H9 (cell line): ENCODE results near the gene TAS1R1. TPM values are rescaled to one million over a fixed set of nuclear protein-coding genes. Genes with fewer than 3 reads are reported as not detected.

Source experiments
- DNase-seq: peaks from one replicate; pipeline ENCODE4 v3.0.0-alpha.2; 2017
- H2AFZ ChIP-seq: one replicate; pipeline ENCODE4 v1.6.1; 2013; ENCODE audit warnings: mild to moderate bottlenecking, low read length, control low read depth, moderate library complexity
- H2AK5ac ChIP-seq: 2 replicates; pipeline ENCODE4 v1.6.1; 2013; ENCODE audit warnings: low read length, control low read depth, mixed read lengths; ENCODE audit not compliant: insufficient read length
- H2BK120ac ChIP-seq: one replicate; pipeline ENCODE4 v1.6.1; 2013; ENCODE audit warnings: low read depth, mild to moderate bottlenecking, low read length, control low read depth, inconsistent platforms; ENCODE audit not compliant: poor library complexity, severe bottlenecking
- H2BK12ac ChIP-seq: 2 replicates; pipeline ENCODE4 v1.6.1; 2013; ENCODE audit warnings: low read length, control low read depth, mixed read lengths, low read depth; ENCODE audit not compliant: insufficient read length
- H2BK15ac ChIP-seq: 2 replicates; pipeline ENCODE4 v1.6.1; 2013; ENCODE audit warnings: low read depth, low read length, control low read depth
- H2BK20ac ChIP-seq: one replicate; pipeline ENCODE4 v1.6.1; 2013; ENCODE audit warnings: low read depth, mild to moderate bottlenecking, low read length, control low read depth, inconsistent platforms; ENCODE audit not compliant: poor library complexity, severe bottlenecking
- H2BK5ac ChIP-seq: 2 replicates; pipeline ENCODE4 v1.6.1; 2013; ENCODE audit warnings: low read length, control low read depth, mixed read lengths; ENCODE audit not compliant: insufficient read length
- H3K14ac ChIP-seq: 2 replicates; pipeline ENCODE4 v1.6.1; 2013; ENCODE audit warnings: low read length, control low read depth; ENCODE audit not compliant: insufficient read depth
- H3K18ac ChIP-seq: 2 replicates; pipeline ENCODE4 v1.6.1; 2013; ENCODE audit warnings: low read depth, mild to moderate bottlenecking, mixed read lengths, low read length, control low read depth; ENCODE audit not compliant: insufficient read length
- H3K23ac ChIP-seq: 2 replicates; pipeline ENCODE4 v1.6.1; 2013; ENCODE audit warnings: low read length, control low read depth, mixed read lengths, low read depth; ENCODE audit not compliant: insufficient read length
- H3K23me2 ChIP-seq: 2 replicates; pipeline ENCODE4 v1.6.1; 2013; ENCODE audit warnings: low read depth, mild to moderate bottlenecking, mixed read lengths, low read length, control low read depth; ENCODE audit not compliant: insufficient read length, poor library complexity, severe bottlenecking
- H3K27ac ChIP-seq: 2 replicates; pipeline ENCODE4 v1.5.1; 2013; ENCODE audit warnings: low read length, control low read depth, mixed read lengths, low read depth; ENCODE audit not compliant: insufficient read length
- H3K27me3 ChIP-seq: 2 replicates; pipeline ENCODE4 v1.6.1; 2013; ENCODE audit warnings: low read length, control low read depth, inconsistent platforms; ENCODE audit not compliant: insufficient read depth
- H3K4ac ChIP-seq: 2 replicates; pipeline ENCODE4 v1.6.1; 2013; ENCODE audit warnings: low read depth, mild to moderate bottlenecking, control low read depth, inconsistent platforms, low read length, moderate library complexity
- H3K4me1 ChIP-seq: 2 replicates; pipeline ENCODE4 v1.6.1; 2013; ENCODE audit warnings: low read length, control low read depth, inconsistent platforms; ENCODE audit not compliant: insufficient read depth
- H3K4me2 ChIP-seq: 2 replicates; pipeline ENCODE4 v1.6.1; 2013; ENCODE audit warnings: low read length, control low read depth, mixed read lengths; ENCODE audit not compliant: insufficient read length, insufficient read depth
- H3K56ac ChIP-seq: 2 replicates; pipeline ENCODE4 v1.6.1; 2013; ENCODE audit warnings: low read depth, mild to moderate bottlenecking, mixed read lengths, low read length, control low read depth; ENCODE audit not compliant: insufficient read length
- H3K79me1 ChIP-seq: 2 replicates; pipeline ENCODE4 v1.6.1; 2013; ENCODE audit warnings: low read depth, mild to moderate bottlenecking, moderate library complexity, low read length, control low read depth, inconsistent platforms; ENCODE audit not compliant: insufficient read depth, poor library complexity, severe bottlenecking
- H3K79me2 ChIP-seq: 2 replicates; pipeline ENCODE4 v1.6.1; 2013; ENCODE audit warnings: low read length, control low read depth, inconsistent platforms; ENCODE audit not compliant: insufficient read depth
- H3K9ac ChIP-seq: 2 replicates; pipeline ENCODE4 v1.6.1; 2013; ENCODE audit warnings: low read length, control low read depth, mixed read lengths; ENCODE audit not compliant: insufficient read length; ENCODE audit errors: extremely low read depth
- H3K9me3 ChIP-seq: one replicate; pipeline ENCODE4 v1.6.1; 2013; ENCODE audit warnings: low read depth, low read length, inconsistent platforms; ENCODE audit not compliant: control insufficient read depth
- H3T11ph ChIP-seq: one replicate; pipeline ENCODE4 v1.6.1; 2013; ENCODE audit warnings: mild to moderate bottlenecking, low read length, control low read depth, inconsistent platforms
- H4K20me1 ChIP-seq: one replicate; pipeline ENCODE4 v1.6.1; 2013; ENCODE audit not compliant: control insufficient read depth, insufficient read length, insufficient read depth
- H4K5ac ChIP-seq: 2 replicates; pipeline ENCODE4 v1.6.1; 2013; ENCODE audit warnings: low read depth, mild to moderate bottlenecking, mixed read lengths, low read length, control low read depth; ENCODE audit not compliant: insufficient read length
- H4K8ac ChIP-seq: replicated peaks from 2 replicates; pipeline ENCODE4 v1.6.1; 2013; ENCODE audit warnings: low read length, control low read depth, mixed read lengths, low read depth; ENCODE audit not compliant: insufficient read length
- H4K91ac ChIP-seq: 2 replicates; pipeline ENCODE4 v1.6.1; 2013; ENCODE audit warnings: low read depth, mild to moderate bottlenecking, moderate library complexity, mixed read lengths, low read length, control low read depth; ENCODE audit not compliant: insufficient read length
- H3K27ac Mint-ChIP-seq, 3 experiments: 2 replicates in 2 of 3; 3 replicates in 1 of 3; pipeline ENCODE4 v1.8.0; 2020 to 2021; ENCODE audit warnings: mixed read lengths in 3 of 3, mild to moderate bottlenecking in 1 of 3, moderate library complexity in 1 of 3
- H3K27me3 Mint-ChIP-seq: 2 replicates; pipeline ENCODE4 v1.8.0; 2021; ENCODE audit warnings: low read depth, mild to moderate bottlenecking, moderate library complexity, mixed read lengths
- H3K36me3 Mint-ChIP-seq, 3 experiments: 2 replicates in 2 of 3; 3 replicates in 1 of 3; pipeline ENCODE4 v1.8.0; 2020 to 2021; ENCODE audit warnings: low read depth in 3 of 3, mixed read lengths in 3 of 3; ENCODE audit not compliant: insufficient read depth in 1 of 3
- H3K4me1 Mint-ChIP-seq, 2 experiments: 2 replicates each; pipeline ENCODE4 v1.8.0; 2020; ENCODE audit warnings: mixed read lengths in 2 of 2
- H3K4me3 Mint-ChIP-seq, 2 experiments: 2 replicates in 1 of 2; 3 replicates in 1 of 2; pipeline ENCODE4 v1.8.0; 2020 to 2021; ENCODE audit warnings: mild to moderate bottlenecking in 2 of 2, mixed read lengths in 2 of 2, moderate library complexity in 1 of 2
- H3K9me3 Mint-ChIP-seq, 2 experiments: 2 replicates in 1 of 2; 3 replicates in 1 of 2; pipeline ENCODE4 v1.8.0; 2020; ENCODE audit warnings: mild to moderate bottlenecking in 2 of 2, mixed read lengths in 2 of 2, moderate library complexity in 1 of 2
- CTCF ChIP-seq: fragments of 200-600 bp; sonication (generic); conservative IDR thresholded peaks from 3 replicates; pipeline ENCODE4 v1.8.0; 2021; ENCODE audit warnings: antibody characterized with exemption, mild to moderate bottlenecking
- WGBS: extraction: QIAGEN DNeasy Blood & Tissue Kit; methylation state at CpG from one replicate; pipeline ENCODE4 v1.1.7; 2013; ENCODE audit warnings: missing lambda C conversion rate, low lambda C conversion rate, mixed read lengths; ENCODE audit not compliant: insufficient read length; ENCODE audit errors: extremely low coverage; 5-methylcytosine and 5-hydroxymethylcytosine counted together
- total RNA-seq: library from RNA; stranded (reverse); gene quantifications from 2 replicates; pipeline ENCODE4 v1.2.1, GENCODE V29; 2021

Gene TAS1R1
- total RNA-seq, 1 experiment from 2014 or later = not detected

DNA sequence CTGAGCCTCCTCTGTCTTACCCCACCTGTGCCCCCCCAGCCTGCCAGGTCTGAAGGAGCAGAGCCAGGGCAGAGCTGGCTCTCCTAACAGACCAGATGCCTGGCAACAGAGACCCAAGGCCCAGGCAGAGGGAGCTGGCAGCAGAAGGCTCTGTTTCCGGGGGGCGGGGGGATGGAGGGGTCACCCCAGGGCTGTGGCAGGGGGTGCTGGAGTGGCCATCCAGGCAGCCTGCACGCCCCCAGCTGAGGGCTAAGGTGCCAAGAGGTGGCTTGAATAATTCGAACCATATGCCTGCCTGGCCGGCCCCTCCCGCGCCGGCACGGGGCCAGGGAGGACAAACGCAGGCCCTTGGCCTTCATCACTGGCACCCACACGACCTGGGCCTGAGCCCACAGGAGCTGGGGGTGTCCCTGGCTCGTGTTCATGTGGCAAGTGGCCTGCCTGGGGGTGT lies 47.6 kb upstream of the TAS1R1 start:
- no peak overlapping the region for H3K27ac ChIP-seq

More for the DNA sequence above, 47.6 kb upstream of the TAS1R1 start:
- Histone ChIP-seq H3K56ac (no peak overlapping the region), H4K5ac (no peak overlapping the region), H3K9ac (no peak overlapping the region), H4K8ac (no peak overlapping the region), H3K79me1 (no peaks in the 10 kb centered on the region), H3K79me2 (no peaks in the 10 kb centered on the region), H2BK120ac (no peak overlapping the region), H2BK5ac (no peak overlapping the region), H2AFZ (no peak overlapping the region), H3K9me3 (no peaks in the 10 kb centered on the region), H3K4ac (no peak overlapping the region), H2BK20ac (no peak overlapping the region), H3K4me2 (no peak overlapping the region), H3K23ac (no peak overlapping the region), H3K18ac (no peak overlapping the region), H3T11ph (no peak overlapping the region), H3K27me3 (no peaks in the 10 kb centered on the region), H3K23me2 (no peaks in the 10 kb centered on the region), H2BK15ac (no peak overlapping the region), H3K4me1 (no peaks in the 10 kb centered on the region), H2AK5ac (no peak overlapping the region), H4K20me1 (no peaks in the 10 kb centered on the region), H4K91ac (no peak overlapping the region), H3K14ac (no peak overlapping the region), H2BK12ac (no peak overlapping the region)
- no peak for TF ChIP-seq CTCF
- no peaks in the 10 kb centered on the region for H3K36me3 Mint-ChIP-seq
- H3K4me1 Mint-ChIP-seq = peaks cover 0 to 3% of the 10 kb centered on the region in 2 experiments; a peak in 2 of 4 replicates
- no peaks in the 10 kb centered on the region for H3K9me3 Mint-ChIP-seq
- H3K27me3 Mint-ChIP-seq = 0 out of 2 replicates have a peak, but pooled peaks cover 2% of the 10 kb centered on the region
- DNase-seq = no peak
- H3K4me3 Mint-ChIP-seq = no peak overlapping the region
- no CpG with 5 or more reads among the region's 12 CpGs for WGBS
- H3K27ac Mint-ChIP-seq = no peak overlapping the region
